Measurements from ENCODE around the gene SSC5D. TPM values are rescaled to one million over a fixed set of nuclear protein-coding genes. Genes with fewer than 3 reads are reported as not detected.

Gene SSC5D
- total RNA-seq, 2 donors from 2014 or later = 2.2 to 7.4 TPM

DNA sequence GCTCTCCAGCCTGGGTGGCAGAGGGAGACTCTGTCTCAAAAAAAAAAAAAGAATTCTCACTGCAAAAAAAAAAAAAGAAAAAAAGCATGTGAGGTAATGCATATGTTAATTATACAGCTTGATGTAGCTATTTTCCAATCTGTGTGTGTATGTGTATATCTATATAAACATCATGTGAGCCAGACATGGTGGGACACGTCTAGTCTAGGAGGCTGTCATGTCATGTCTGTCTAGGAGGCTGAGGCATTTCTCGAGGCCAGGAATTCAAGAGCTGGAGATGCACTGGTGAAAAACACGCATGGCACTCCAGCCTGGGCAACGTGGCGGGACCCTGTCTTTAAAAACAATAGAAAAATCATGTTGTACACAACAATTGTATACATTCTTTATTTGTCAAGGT is 64.0 kb downstream of the SSC5D start:
- H3K27ac ChIP-seq = no peak overlapping the region
- H3K27me3 ChIP-seq = no peaks in the 10 kb centered on the region
- TF ChIP-seq, protein P1, sequence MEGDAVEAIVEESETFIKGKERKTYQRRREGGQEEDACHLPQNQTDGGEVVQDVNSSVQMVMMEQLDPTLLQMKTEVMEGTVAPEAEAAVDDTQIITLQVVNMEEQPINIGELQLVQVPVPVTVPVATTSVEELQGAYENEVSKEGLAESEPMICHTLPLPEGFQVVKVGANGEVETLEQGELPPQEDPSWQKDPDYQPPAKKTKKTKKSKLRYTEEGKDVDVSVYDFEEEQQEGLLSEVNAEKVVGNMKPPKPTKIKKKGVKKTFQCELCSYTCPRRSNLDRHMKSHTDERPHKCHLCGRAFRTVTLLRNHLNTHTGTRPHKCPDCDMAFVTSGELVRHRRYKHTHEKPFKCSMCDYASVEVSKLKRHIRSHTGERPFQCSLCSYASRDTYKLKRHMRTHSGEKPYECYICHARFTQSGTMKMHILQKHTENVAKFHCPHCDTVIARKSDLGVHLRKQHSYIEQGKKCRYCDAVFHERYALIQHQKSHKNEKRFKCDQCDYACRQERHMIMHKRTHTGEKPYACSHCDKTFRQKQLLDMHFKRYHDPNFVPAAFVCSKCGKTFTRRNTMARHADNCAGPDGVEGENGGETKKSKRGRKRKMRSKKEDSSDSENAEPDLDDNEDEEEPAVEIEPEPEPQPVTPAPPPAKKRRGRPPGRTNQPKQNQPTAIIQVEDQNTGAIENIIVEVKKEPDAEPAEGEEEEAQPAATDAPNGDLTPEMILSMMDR (IDR thresholded peaks at IDR 0.05) = no peak
- H3K9me3 ChIP-seq = no peaks in the 10 kb centered on the region
- intact Hi-C loops (cut with DNase I) = loop anchor here (5.0 kb wide), 1 partner anchor 35 kb away; no protein-coding TSS in a partner anchor
- H3K4me3 ChIP-seq = no peak overlapping the region
- H3K9ac ChIP-seq (ENCODE audit: low read depth in 2 of 2, low read length in 2 of 2) = no peak overlapping the region
- no peaks in the 10 kb centered on the region for H3K36me3 ChIP-seq
- H3K4me1 ChIP-seq = no peaks in the 10 kb centered on the region
- DNase-seq = no peak

DNA sequence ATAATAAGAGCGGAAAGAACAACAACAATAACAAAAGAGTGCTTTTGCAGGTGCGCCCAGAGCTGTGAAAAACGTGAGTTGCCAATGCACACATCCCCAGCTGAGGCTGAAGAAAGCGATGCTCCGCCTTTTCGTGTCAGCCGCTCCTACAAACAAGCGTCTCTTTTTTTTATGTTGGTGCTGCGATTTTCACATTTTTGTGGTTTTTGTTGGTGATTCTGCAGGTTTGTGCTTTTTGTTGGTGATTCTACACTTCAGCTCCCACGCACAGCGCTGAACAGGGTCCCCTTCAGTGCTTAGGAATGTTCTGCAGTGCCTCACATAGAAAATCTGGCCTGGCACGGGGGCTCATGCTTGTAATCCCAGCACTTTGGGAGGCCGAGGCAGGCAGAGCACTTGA is 64.4 kb downstream of the SSC5D start:
- Histone ChIP-seq H3K36me3 (no peaks in the 10 kb centered on the region), H3K4me1 (no peaks in the 10 kb centered on the region), H3K9ac (ENCODE audit: low read depth in 2 of 2, low read length in 2 of 2) (no peak overlapping the region), H3K4me3 (no peak overlapping the region), H3K9me3 (no peaks in the 10 kb centered on the region), H3K27me3 (no peaks in the 10 kb centered on the region), H3K27ac (no peak overlapping the region)
- DNase-seq = no peak
- intact Hi-C loops (cut with DNase I) = loop anchor here (5.0 kb wide), 1 partner anchor 35 kb away; no protein-coding TSS in a partner anchor
- TF ChIP-seq, protein P1 (IDR thresholded peaks at IDR 0.05) = no peak

DNA sequence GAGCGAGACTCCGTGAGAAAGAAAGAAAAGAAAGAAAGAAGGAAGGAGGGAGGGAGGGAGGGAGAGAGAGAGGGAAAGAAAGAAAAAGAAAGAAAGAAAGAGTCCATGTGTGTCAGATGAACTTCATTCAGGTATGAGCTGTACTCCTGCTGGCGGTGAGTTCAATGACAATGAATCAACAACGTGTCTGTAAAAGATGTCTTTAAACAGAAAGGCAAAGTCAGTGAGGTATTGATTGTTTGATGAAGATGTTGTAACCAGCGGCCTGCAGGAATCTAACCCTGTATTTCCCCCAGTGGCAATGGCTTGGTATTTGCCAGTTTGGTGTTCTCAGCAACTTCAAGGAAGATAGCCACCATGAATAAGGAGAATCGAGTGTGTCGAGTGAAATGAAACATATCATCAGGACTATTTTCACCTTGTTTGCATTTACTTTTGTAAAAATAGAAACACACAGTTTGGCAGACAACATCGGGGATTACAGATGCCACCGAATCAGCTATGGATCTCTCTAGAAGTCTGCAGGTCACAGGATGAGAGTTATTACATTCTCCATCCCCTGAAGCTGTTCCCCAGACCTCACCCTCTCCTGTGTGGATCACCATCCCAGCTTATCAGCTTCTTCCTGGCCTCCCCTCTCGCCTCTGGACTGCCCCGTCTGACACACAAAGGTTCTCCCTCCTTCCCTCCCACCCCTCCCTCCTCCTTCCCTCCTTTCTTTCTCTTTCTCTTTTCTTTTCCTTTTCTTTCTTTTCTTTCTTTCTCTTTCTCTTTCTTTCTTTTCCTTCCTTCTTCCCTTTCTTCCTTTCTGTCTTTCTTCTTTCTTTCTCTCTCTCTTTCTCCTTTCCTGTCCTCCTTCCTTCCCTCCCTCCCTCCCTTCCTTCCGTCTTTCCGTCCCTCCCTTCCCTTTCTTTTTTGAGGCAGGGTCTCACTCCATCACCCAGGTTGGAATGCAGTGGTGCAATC is 65.3 kb downstream of the SSC5D start:
- TF ChIP-seq, protein P1 (IDR thresholded peaks at IDR 0.05) = no peak
- no peaks in the 10 kb centered on the region for H3K9me3 ChIP-seq
- H3K27me3 ChIP-seq = no peaks in the 10 kb centered on the region
- intact Hi-C loops (cut with DNase I) = loop anchor here (5.0 kb wide), 1 partner anchor 34 kb away; no protein-coding TSS in a partner anchor
- no peak overlapping the region for H3K27ac ChIP-seq
- H3K36me3 ChIP-seq = no peaks in the 10 kb centered on the region
- no peaks in the 10 kb centered on the region for H3K4me1 ChIP-seq
- H3K9ac ChIP-seq (ENCODE audit: low read depth in 2 of 2, low read length in 2 of 2) = no peak overlapping the region
- H3K4me3 ChIP-seq = no peak overlapping the region
- no peak for DNase-seq

DNA sequence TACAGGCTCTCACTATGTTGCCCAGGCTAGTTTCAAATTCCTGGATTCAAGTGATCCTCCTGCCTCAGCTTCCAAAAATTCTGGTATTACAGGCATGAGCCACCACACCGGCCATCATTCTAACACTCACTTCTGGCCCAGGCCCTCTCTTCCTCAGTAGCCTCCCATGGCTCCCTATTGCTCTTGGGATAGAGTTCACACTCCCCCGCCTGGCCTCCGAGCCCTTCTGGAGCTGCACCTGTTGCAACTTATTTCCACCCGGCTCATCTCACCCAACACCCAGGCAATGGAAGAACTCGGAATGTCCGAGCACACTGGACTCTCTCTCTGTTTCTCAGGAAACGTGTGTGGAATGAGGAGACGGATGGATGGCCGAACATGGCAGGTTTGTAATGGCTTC is 66.1 kb downstream of the SSC5D start:
- Histone ChIP-seq H3K36me3 (no peaks in the 10 kb centered on the region), H3K27me3 (no peaks in the 10 kb centered on the region), H3K27ac (no peak overlapping the region)

DNA sequence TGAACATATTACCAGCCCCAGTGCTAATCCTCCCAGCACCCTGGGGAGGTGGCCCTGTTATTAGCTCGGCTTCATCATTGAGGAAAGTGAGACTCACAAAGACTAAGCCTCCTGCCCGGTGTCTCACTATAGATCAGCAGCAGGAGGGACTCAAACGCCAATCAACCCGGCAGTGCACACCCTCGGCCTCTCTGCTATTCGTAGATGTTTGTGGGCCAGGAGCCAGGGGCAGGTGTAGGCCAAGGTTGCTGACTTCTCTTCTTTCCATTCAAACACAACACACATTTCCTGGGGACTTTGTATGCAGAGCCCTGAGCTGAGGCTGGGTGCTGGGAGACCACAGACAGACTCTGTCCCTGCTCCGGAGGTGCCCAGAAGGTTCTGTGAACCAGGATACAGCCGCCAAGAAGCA is 66.5 kb downstream of the SSC5D start:
- no peak for DNase-seq
- no peak overlapping the region for H3K4me3 ChIP-seq
- no peaks in the 10 kb centered on the region for H3K4me1 ChIP-seq
- H3K9ac ChIP-seq (ENCODE audit: low read depth in 2 of 2, low read length in 2 of 2) = no peak overlapping the region
- H3K9me3 ChIP-seq = no peaks in the 10 kb centered on the region
- intact Hi-C loops (cut with DNase I) = loop anchor here (5.0 kb wide), 1 partner anchor 33 kb away; no protein-coding TSS in a partner anchor
- no peaks in the 10 kb centered on the region for H3K27me3 ChIP-seq
- no peak overlapping the region for H3K27ac ChIP-seq
- H3K36me3 ChIP-seq = no peaks in the 10 kb centered on the region
- TF ChIP-seq, protein P1 (IDR thresholded peaks at IDR 0.05) = no peak

More for the DNA sequence above, 66.1 kb downstream of the SSC5D start:
- Histone ChIP-seq H3K9me3 (no peaks in the 10 kb centered on the region), H3K4me3 (no peak overlapping the region), H3K4me1 (no peaks in the 10 kb centered on the region), H3K9ac (ENCODE audit: low read depth in 2 of 2, low read length in 2 of 2) (no peak overlapping the region)
- TF ChIP-seq, protein P1 (IDR thresholded peaks at IDR 0.05) = no peak
- intact Hi-C loops (cut with DNase I) = loop anchor here (5.0 kb wide), 1 partner anchor 33 kb away; no protein-coding TSS in a partner anchor
- no peak for DNase-seq
